A204.1 (cell line): ENCODE data around the gene HOXA9.

ENCODE experiments used
- FAIRE-seq: peaks from 2 replicates; lab custom pipeline; 2012; peaks lifted over from hg19 to GRCh38; lab: Jason Lieb, UNC

The HOXA9 gene

GRCh38 chr7:27200761-27201579 lies 35.6 kb upstream of the HOXA9 start:
- no peak for FAIRE-seq

DNA sequence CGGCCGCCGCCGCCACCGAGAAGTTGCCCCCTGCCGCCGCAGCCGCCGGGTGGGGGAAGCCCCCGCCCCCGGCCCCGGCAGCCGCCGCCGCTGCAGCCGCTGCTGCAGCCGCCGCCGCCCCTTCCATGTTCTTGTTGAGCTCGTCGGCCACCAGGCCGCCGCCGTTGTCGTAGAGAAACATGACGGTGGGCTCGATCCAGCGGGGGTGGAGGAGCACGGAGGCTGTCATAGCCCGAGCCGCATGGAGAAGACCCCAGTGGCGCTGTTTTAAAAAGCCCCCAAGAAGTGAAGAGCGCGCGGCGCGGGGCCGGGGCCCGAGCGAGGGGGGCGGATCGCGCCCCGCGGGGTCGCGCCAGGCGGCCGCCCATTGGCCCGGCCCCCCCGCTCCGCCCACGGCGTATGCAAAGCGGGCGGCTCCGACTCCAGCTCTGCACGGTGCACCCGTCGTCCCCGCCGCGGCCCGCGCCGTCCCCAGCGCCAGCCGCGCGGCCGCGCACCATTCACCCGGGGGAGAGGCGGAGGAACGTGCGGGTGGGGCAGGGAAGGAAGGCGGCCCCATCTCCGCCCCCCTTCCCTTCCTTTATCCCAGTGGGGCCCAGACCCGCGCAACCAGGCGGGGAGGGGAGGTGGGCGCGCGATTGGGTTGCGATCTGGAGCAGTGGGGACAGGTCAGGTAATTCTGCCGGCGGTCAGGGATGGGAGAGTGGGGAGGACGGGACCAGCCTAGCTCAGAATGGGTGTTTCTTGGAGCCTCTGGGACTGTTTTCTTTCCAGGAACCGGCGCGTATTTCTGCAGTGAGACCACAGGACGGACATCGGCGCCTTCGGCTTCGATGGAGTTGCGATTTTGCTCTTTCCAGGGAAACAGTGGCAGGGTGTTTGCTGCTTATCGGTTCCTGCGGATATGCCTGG lies 34.8 kb upstream of the HOXA9 start, which contains the start of gene HOXA13:
HOXA13 (minus strand) TSS at position 243 of the 912 bp plus-strand sequence; CDS start at position 229, 14 bp downstream.
- no peak for FAIRE-seq

DNA sequence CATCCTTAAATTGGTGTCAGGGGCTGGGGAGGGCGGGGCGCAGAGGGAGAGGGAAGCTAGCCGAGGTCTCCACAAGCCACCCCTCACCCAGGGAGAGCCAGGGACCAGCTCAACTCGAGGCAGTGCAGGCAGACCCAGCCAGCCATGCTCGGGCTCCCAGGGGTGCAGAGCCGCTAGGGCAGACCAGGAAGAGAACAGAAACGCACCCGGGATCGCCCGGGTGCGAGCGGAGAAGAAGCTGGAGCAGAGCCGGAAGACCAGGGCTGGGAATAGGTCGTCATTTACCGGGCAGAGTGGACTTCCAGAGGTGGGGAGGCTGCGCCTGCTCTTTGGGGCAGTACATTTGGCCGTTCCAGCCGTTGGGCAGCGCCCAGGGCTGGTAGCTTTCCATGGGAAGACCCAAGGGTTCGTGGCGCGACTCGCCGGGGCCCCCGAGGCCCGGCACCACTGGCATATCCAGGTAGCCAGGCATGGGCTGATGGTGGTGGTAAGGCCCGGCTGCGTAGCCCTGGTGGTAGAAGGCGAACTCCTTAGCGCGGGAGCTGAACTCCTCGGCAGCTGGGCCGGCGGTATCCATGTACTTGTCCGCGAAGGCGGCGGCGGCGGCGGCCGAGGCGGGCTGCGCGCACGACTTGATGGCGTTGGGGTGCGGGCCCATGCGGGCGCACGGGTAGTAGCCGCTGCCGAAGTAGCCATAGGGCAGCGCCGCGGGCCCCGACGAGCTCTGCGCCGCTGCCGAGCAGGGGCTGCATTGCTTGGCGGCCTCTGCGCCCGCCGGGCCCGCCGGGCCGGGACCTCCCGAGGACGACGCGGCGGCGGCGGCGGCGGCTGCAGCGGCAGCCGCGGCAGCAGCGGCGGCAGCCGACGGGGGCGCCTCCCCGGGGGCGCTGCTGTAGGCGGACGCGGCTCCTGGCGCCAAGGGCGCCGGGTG lies 33.8 kb upstream of the HOXA9 start:
- no peak for FAIRE-seq

DNA sequence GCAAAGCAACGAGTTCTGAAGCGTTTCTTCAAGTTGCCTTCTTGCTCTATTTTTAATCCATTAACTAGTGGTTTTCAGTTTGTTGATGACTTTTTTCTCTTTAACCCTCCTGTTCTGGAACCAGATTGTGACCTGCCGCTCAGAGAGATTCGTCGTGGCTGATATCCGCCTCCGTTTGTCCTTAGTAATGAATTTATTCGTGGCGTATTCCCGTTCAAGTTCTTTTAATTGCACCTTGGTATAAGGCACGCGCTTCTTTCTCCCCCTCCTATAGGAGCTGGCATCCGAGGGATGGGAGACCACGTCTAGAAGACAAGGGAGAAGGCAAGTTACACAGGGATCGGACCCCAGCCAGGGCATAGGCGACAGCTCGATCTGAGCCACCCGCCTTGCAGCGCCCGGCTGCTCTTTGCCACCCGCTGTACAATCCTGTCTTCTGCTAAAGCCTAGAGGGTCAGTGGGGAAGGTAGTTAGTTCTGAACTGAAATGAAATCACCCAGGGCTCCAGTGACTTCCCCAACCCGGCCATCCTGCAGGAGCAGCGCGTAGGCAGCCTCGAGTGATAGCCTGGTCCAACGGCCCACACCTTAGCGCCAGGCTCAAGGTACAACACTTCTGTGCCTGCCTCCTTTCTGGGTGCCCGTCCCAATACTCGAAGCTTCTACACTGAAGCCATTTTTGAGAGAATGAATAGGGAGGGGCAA lies 33.0 kb upstream of the HOXA9 start:
- FAIRE-seq = no peak

GRCh38 chr7:27197137-27198042 lies 32.1 kb upstream of the HOXA9 start:
- FAIRE-seq = peak; percentile 59

DNA sequence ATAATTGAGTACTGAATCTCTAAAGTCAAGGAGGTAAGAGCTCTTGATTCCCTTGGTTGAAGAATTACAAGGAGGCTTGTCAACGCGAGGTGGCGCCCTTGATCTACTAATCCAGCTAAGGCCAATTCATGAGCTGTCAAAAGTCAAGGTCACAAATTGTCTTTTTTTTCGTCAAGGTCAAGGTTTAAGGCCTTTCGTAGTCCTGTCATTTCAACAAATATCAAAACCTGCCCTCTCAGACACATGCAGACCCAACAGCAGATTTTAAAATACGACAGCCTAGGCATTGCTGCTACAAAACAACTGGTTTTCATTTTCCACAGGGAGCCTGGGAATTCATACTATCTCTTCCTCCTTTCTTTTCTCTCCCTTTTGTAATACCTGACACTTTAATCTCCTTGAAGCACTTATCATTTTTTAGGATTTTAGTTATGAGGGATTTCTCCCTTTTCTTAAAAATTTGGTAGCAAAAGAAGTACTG lies 31.0 kb upstream of the HOXA9 start:
- FAIRE-seq = peak; percentile 98

- FAIRE-seq = peak; percentile 46
Observed at GRCh38 chr7:27194686-27195379, 29.5 kb upstream of the HOXA9 start.

- FAIRE-seq = no peak
Observed at GRCh38 chr7:27194002-27194352, 28.6 kb upstream of the HOXA9 start.

GRCh38 chr7:27193335-27194001 lies 28.1 kb upstream of the HOXA9 start:
- no peak for FAIRE-seq

DNA sequence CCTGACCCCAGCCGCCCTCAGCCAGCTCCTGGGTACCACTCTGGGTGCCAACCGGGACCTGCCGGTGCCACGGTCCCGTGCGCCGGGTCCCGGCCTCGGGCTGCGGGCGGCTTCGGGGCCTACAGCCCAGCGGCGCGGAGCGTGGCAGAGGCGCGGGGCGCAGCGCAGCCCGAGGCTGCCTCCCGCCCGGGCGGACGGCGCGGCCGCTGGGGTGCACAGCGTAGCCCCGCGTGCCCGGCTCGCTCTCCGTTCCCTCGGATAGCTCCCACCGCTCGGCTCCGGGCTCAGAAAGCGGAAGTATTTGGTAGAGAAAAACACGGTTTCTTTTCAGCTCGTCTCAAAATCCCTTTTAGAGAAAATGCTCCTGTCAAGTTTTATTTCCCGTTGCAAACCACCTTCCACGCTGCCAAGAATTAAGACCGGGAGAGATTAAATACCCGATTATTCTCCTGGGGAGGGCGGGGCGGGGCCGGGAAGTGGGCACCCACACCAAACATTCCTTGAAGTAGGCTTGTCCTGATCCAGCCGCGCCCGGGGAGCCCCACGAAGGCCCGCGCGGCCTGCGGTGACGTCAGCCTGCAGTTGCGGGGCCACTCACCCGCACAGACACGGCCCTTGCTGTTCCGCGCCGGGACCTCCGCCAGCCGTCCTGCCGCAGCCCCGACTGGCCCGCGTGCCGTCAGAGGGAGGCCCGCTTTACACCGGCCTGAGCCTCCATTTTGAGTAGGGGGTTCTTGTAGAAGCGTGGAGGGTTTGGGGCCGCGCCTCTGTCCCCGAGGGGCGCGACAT lies 27.4 kb upstream of the HOXA9 start:
- FAIRE-seq = no peak

GRCh38 chr7:27191833-27192545 lies 26.7 kb upstream of the HOXA9 start:
- FAIRE-seq = no peak

DNA sequence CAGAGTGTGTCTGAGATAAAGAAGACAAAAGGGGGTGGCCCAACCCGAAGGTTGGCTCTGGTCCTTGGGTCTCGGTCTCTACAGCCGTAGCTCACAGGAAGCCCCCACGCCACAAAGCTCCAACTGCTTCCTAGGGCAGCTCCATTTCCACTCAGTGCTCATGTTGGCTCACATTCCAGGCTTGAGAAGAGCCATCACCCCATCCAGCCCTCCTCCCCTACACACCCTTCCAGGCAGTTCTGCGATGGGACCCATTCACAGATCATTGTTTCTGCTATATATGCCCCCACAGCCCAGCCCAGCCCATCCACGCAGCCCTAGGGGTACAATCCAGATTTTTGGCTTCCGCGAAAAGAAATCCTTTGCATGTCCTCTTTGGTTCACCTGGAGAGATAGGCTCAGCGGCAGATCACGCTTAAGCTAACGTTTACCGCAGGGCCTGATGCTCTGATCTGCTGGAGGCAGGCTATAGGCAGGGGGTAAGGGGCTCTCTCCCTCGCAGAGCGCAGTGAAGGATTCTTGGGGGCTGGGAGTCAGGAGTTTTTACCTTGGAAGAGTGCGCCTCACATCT lies 25.9 kb upstream of the HOXA9 start:
- FAIRE-seq = no peak

- FAIRE-seq = no peak
Observed at GRCh38 chr7:27189997-27190748, 24.8 kb upstream of the HOXA9 start.

DNA sequence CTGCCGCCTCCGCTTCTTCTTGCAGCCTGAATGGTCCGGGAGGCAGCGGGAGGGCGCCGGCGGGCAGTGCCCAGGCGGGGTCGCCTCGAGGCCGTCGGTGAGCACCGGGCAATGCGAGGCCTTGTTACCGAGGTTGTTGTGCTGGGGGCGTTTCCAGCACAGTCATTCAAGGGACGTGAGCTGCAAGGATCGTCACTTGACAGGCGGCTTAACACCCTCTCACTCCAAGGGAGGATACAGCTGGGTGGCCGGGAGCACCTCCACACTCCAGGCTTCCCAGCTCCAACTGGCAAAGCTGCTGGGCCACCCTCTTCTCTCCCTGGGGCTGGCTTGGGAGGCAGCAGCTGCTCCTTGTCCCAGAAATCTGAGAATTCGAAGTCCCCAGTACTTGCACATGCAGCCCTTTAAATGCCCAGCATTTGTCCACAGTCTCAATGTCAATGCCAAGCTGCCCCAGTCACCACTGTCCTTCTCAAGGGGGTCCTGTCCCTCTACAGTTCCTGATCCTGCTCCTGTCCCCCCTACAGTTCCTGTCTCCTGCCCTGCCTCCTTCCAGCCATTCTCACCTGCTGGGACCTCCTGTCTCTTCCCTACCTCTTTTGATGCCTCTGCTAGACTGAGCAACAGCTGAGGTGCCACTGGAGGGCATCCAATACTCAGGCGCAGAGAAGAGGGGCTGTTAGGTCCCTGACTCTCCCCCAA lies 24.1 kb upstream of the HOXA9 start:
- FAIRE-seq = no peak

DNA sequence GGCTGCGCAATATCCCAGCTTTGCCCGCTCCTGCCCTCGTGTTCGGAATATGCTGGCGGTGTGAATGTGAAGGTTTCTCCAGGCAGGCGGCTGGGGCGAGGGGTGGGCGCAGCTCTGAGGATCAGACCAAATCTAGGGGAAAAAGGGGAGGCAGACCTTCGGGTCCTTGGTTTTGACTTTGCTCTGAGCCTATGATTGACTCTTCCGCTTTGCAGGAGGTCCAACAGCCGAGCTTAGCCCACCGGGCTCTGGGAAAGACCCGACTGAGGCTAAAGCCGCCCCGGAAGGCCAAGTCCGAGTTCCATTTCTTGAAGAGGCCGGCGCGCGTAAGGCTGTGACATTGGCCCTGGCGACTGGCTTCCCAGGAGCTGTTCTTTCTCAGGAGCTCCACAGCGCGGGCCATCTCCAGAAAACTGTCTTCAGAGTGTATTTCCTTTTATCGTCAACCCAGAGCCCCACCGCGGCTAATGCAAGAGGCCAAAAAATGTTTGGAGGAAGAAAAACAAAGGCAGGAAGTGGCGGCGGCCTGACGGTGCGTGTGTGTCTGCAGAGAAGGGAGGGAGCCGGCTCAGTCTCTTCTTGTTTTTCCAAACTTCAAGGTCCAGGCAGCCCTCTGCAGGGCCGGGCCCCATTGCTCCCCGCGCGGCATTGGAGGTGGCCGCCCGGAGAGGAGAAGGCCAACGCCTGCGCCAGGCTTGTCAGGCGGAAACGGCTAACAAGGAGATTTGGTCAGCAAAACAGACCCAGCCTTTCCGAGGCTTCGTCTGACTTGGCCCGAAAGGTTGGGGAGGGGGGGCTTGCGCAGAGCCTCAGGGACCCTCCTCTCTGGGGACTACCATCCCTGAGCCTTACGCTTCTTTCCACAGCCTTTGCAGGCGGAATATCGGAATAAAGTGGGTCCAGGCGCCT lies 23.3 kb upstream of the HOXA9 start:
- no peak for FAIRE-seq
